Tibial artery (tissue), 4 donors: ENCODE results near the gene TEAD3.
A peak's percentile ranks its signal among the peaks of the same experiment; 100 is the strongest.

Experiments used
- DNase-seq, 2 donors: peaks; one replicate each; pipeline ENCODE4 v3.0.0-alpha.2; 2019
- H3K27ac ChIP-seq, 2 donors: fragments of 200-600 bp; sonication (generic) in 1 of 2; 1 replicate in 1 of 2; 2 replicates in 1 of 2; pipeline ENCODE4 v1.5.1; 2018 to 2019; ENCODE audit warnings: mild to moderate bottlenecking in 1 of 2
- H3K27me3 ChIP-seq, 2 donors: fragments of 200-600 bp; sonication (generic) in 1 of 2; one replicate each; pipeline versions ENCODE4 v1.5.1 to v1.6.0; 2016 to 2019
- H3K36me3 ChIP-seq, 3 donors: fragments of 200-600 bp; sonication (generic) in 2 of 3; one replicate each; pipeline ENCODE4 v1.5.1; 2016 to 2019; ENCODE audit warnings: mild to moderate bottlenecking in 2 of 3
- H3K4me1 ChIP-seq, 4 donors: fragments of 200-600 bp; sonication (generic) in 2 of 4; 1 replicate in 3 of 4; 2 replicates in 1 of 4; pipeline ENCODE4 v1.5.1; 2016 to 2019
- H3K4me3 ChIP-seq, 2 donors: fragments of 200-600 bp; sonication (generic) in 1 of 2; 1 replicate in 1 of 2; 2 replicates in 1 of 2; pipeline ENCODE4 v1.5.1; 2018 to 2019; ENCODE audit warnings: mild to moderate bottlenecking in 2 of 2
- H3K9me3 ChIP-seq, 3 donors: fragments of 200-600 bp; sonication (generic) in 1 of 3; one replicate each; pipeline ENCODE4 v1.5.1; 2016 to 2019
- CTCF ChIP-seq, 2 experiments: fragments of 200-600 bp in 1 of 2; fragments of 450-650 bp in 1 of 2; IDR thresholded peaks; one replicate each; pipeline ENCODE4 v1.5.1; 2017 to 2019; ENCODE audit warnings: antibody characterized with exemption in 2 of 2, mild to moderate bottlenecking in 1 of 2, moderate library complexity in 1 of 2
- intact Hi-C: fragments of 100-400 bp; cut with DNase I; formaldehyde crosslinking; loops from one replicate; pipeline ENCODE4 v1.15.0; 2023; ENCODE audit warnings: low total_unique reads

Gene TEAD3

DNA sequence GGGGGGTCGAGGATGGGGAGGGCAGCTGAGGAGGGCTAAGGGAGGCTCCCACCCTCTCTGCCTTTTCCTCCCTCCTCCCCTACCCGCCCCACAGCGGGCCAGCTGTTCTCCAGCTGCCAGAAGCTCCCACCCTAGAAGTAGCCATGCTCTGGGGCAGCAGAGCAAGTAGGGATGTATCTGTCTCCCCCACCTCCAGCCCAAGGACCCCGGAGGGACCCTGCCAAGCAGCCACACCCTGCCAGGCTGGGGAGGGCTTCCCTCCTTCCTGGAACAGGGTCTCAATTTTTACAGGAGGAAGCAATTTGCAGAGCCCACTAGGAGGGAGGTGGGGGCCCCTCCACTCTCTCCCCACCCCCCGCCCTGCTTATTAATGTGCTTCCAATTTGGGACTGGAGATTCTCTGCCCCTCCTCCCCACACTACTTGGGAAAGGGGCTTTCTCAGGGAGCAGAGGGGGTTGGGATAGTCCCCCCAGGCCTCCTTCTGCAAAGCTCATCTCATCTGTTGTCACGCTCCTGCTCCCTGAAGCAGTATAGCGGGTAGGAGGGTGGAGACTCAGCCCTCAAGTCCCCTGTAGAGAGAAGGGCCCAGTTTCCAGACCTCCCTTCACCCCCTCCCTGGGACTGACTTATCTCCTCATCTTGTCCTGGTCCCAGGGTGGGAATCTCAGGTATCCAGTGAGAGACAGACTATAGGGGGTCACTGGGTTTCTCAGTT is 4.5 kb downstream of the TEAD3 start:
- Histone ChIP-seq H3K27me3 (no peaks in the 10 kb centered on the region), H3K36me3 (no peaks in the 10 kb centered on the region), H3K9me3 (no peaks in the 10 kb centered on the region), H3K4me1 (peaks cover 0 to 85% (median 79%) of the 10 kb centered on the region in 4 donors), H3K4me3 (peak overlapping the region in 1 of 2 donors; percentile 44), H3K27ac (peak overlapping the region; percentile 92 to 100)
- no peak for DNase-seq
- no peak for TF ChIP-seq CTCF (IDR thresholded peaks at IDR 0.05)
- intact Hi-C loops: no loop called here

GRCh38 chr6:35491558-35492257 is 5.2 kb downstream of the TEAD3 start:
- Histone ChIP-seq H3K4me1 (peaks cover 0 to 91% (median 85%) of the 10 kb centered on the region in 4 donors), H3K4me3 (peak overlapping the region in 1 of 2 donors; percentile 44), H3K27me3 (no peaks in the 10 kb centered on the region), H3K36me3 (no peaks in the 10 kb centered on the region), H3K27ac (peak overlapping the region; percentile 92 to 100), H3K9me3 (no peaks in the 10 kb centered on the region)
- TF ChIP-seq CTCF (IDR thresholded peaks at IDR 0.05): no peak
- intact Hi-C loops: no loop called here
- DNase-seq: no peak

- intact Hi-C loops: no loop called here
- H3K4me1 ChIP-seq: peaks cover 0 to 98% (median 92%) of the 10 kb centered on the region in 4 donors
- peak overlapping the region; percentile 92 to 100 for H3K27ac ChIP-seq
- TF ChIP-seq CTCF (IDR thresholded peaks at IDR 0.05): no peak
- peak overlapping the region; percentile 32 to 44 for H3K4me3 ChIP-seq
- no peaks in the 10 kb centered on the region for H3K36me3 ChIP-seq
- no peaks in the 10 kb centered on the region for H3K27me3 ChIP-seq
- DNase-seq: no peak
- no peaks in the 10 kb centered on the region for H3K9me3 ChIP-seq
Measured at GRCh38 chr6:35490821-35491557, 5.9 kb downstream of the TEAD3 start.

- Histone ChIP-seq H3K27me3 (no peaks in the 10 kb centered on the region), H3K9me3 (no peaks in the 10 kb centered on the region), H3K4me1 (peaks cover 0 to 99% (median 96%) of the 10 kb centered on the region in 4 donors), H3K4me3 (peak overlapping the region; percentile 32 to 44), H3K36me3 (no peaks in the 10 kb centered on the region), H3K27ac (peak overlapping the region; percentile 92 to 100)
- intact Hi-C loops: no loop called here
- peak; percentile 84 to 97 for DNase-seq
- no peak for TF ChIP-seq CTCF (IDR thresholded peaks at IDR 0.05)
Measured at GRCh38 chr6:35489995-35490791, 6.7 kb downstream of the TEAD3 start.

GRCh38 chr6:35489066-35489465 is 7.8 kb downstream of the TEAD3 start:
- Histone ChIP-seq H3K36me3 (peaks cover 4 to 7% (median 6%) of the 10 kb centered on the region in 3 donors), H3K9me3 (no peaks in the 10 kb centered on the region), H3K27me3 (no peaks in the 10 kb centered on the region), H3K4me1 (peaks cover 0 to 95% (median 92%) of the 10 kb centered on the region in 4 donors), H3K4me3 (no peak overlapping the region), H3K27ac (peak overlapping the region; percentile 92 to 100)
- intact Hi-C loops: no loop called here
- DNase-seq: no peak
- no peak for TF ChIP-seq CTCF (IDR thresholded peaks at IDR 0.05)
